Measurements from ENCODE around the gene MCAT.
A peak's percentile ranks its signal among the peaks of the same experiment; 100 is the strongest.

MCAT gene, protein sequence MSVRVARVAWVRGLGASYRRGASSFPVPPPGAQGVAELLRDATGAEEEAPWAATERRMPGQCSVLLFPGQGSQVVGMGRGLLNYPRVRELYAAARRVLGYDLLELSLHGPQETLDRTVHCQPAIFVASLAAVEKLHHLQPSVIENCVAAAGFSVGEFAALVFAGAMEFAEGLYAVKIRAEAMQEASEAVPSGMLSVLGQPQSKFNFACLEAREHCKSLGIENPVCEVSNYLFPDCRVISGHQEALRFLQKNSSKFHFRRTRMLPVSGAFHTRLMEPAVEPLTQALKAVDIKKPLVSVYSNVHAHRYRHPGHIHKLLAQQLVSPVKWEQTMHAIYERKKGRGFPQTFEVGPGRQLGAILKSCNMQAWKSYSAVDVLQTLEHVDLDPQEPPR

DNA sequence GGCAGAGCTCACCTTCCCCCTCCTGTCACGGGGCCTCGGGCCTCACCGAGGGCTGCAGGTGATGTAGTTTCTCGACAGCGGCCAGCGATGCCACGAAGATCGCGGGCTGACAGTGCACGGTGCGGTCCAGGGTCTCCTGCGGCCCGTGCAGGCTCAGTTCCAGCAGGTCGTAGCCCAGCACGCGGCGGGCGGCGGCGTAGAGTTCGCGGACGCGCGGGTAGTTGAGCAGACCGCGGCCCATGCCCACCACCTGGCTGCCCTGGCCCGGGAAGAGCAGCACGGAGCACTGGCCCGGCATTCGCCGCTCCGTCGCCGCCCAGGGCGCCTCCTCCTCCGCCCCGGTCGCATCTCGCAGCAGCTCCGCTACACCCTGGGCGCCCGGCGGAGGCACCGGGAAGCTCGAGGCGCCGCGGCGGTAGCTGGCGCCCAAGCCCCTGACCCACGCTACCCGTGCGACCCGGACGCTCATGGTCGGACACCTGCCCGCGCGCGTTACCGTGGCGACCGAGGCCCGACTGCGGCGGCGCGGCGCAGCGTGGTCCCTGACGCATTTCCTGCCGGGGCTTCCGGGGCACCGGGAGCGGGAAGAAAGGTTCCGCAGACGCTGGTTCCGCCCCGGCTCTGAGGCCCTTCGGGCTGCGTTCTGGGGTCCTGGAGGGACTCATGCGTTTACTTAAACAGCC lies at the start of gene MCAT:
TSS of gene MCAT (minus strand) at position 519 of the 683 bp plus-strand sequence. CDS start at position 469, 50 bp downstream.
- ATAC-seq (ENCODE audit: low read depth) = peak; percentile 89
- DNase-seq (ENCODE audit: low spot score) = no peak

DNA sequence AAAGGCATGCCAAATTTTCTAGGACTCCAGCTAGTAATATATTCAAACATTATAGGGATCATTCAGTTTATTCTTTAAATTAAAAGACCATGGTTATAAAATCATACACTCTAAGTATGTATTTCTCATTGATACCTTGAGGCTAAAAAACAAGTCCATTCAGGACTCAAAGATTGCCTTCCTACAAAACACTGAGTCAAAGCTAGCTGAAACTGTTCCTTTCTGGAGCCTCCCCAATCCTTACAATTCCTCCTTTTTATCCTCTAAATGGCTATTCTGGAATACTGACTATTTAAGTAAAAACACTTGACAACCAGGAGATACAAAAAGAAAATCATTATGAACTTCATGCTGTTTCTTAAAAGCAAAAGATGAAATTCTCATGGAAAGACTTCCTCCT lies 48.6 kb upstream of the MCAT start:
- peaks cover 5% of the 10 kb centered on the region for H3K4me1 ChIP-seq (ENCODE audit: insufficient read depth, poor library complexity, severe bottlenecking)
- H3K27me3 ChIP-seq (ENCODE audit: insufficient read depth, poor library complexity, severe bottlenecking) = no peaks in the 10 kb centered on the region
- H3K27ac ChIP-seq (ENCODE audit: poor library complexity, severe bottlenecking) = no peak overlapping the region
- H3K4me3 ChIP-seq (ENCODE audit: severe bottlenecking) = no peak overlapping the region
- TF ChIP-seq, protein P1, sequence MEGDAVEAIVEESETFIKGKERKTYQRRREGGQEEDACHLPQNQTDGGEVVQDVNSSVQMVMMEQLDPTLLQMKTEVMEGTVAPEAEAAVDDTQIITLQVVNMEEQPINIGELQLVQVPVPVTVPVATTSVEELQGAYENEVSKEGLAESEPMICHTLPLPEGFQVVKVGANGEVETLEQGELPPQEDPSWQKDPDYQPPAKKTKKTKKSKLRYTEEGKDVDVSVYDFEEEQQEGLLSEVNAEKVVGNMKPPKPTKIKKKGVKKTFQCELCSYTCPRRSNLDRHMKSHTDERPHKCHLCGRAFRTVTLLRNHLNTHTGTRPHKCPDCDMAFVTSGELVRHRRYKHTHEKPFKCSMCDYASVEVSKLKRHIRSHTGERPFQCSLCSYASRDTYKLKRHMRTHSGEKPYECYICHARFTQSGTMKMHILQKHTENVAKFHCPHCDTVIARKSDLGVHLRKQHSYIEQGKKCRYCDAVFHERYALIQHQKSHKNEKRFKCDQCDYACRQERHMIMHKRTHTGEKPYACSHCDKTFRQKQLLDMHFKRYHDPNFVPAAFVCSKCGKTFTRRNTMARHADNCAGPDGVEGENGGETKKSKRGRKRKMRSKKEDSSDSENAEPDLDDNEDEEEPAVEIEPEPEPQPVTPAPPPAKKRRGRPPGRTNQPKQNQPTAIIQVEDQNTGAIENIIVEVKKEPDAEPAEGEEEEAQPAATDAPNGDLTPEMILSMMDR (IDR thresholded peaks at IDR 0.05; ENCODE audit: poor library complexity, severe bottlenecking) = no peak
- ATAC-seq (ENCODE audit: low read depth) = no peak
- DNase-seq (ENCODE audit: low spot score) = no peak
- no peaks in the 10 kb centered on the region for H3K36me3 ChIP-seq (ENCODE audit: low read depth)
- no peaks in the 10 kb centered on the region for H3K9me3 ChIP-seq (ENCODE audit: severe bottlenecking)

More for the DNA sequence above, at the start of gene MCAT:
- peaks cover 7% of the 10 kb centered on the region for H3K4me1 ChIP-seq (ENCODE audit: insufficient read depth, poor library complexity, severe bottlenecking)
- H3K4me3 ChIP-seq (ENCODE audit: severe bottlenecking) = peak within 1 kb of the TSS; percentile 69
- peak within 1 kb of the TSS; percentile 40 for H3K27ac ChIP-seq (ENCODE audit: poor library complexity, severe bottlenecking)
- TF ChIP-seq, protein P1 (IDR thresholded peaks at IDR 0.05; ENCODE audit: poor library complexity, severe bottlenecking) = no peak
- no peaks in the 10 kb centered on the region for H3K27me3 ChIP-seq (ENCODE audit: insufficient read depth, poor library complexity, severe bottlenecking)
- peaks cover 40% of the 10 kb centered on the region for H3K36me3 ChIP-seq (ENCODE audit: low read depth)
- H3K9me3 ChIP-seq (ENCODE audit: severe bottlenecking) = no peaks in the 10 kb centered on the region

DNA sequence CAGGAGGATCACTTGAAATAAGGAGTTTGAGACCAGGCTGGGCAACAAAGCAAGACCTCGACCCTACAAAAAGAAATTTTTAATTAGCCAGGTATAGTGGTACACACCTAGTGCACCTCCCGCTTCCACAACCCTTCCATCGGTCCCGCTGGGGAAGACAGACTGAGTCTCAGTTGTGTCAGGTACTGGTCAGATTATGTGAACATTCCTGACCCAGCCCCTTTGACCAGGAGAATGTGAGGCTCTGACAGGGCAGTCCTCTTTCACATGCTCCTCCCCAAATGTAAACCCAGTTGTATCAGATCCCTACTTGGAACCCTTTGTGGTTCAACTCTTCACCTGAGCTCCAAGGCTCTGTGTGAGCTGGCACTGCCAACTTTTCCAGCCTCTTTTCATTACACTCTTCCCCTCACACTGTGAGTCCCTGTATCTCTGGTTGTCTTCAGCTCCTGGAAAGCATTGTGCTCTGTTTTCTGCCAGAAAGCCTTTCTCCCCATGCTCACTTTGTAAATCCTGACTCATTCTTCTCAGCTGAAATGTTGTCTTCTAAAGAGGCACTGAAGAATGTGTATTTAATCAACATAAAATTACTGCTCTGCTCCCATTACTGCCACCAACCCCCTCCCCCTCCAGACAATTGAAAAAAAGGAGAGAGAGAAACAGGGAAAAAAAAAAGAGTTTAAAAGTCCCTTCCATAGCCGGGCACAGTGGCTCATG lies 45.8 kb upstream of the MCAT start:
- no peak for ATAC-seq (ENCODE audit: low read depth)
- peaks cover 15% of the 10 kb centered on the region for H3K4me1 ChIP-seq (ENCODE audit: insufficient read depth, poor library complexity, severe bottlenecking)
- peaks cover 8% of the 10 kb centered on the region for H3K36me3 ChIP-seq (ENCODE audit: low read depth)
- H3K27me3 ChIP-seq (ENCODE audit: insufficient read depth, poor library complexity, severe bottlenecking) = no peaks in the 10 kb centered on the region
- no peaks in the 10 kb centered on the region for H3K9me3 ChIP-seq (ENCODE audit: severe bottlenecking)
- H3K27ac ChIP-seq (ENCODE audit: poor library complexity, severe bottlenecking) = no peak overlapping the region
- TF ChIP-seq, protein P1 (IDR thresholded peaks at IDR 0.05; ENCODE audit: poor library complexity, severe bottlenecking) = no peak
- DNase-seq (ENCODE audit: low spot score) = no peak
- no peak overlapping the region for H3K4me3 ChIP-seq (ENCODE audit: severe bottlenecking)

DNA sequence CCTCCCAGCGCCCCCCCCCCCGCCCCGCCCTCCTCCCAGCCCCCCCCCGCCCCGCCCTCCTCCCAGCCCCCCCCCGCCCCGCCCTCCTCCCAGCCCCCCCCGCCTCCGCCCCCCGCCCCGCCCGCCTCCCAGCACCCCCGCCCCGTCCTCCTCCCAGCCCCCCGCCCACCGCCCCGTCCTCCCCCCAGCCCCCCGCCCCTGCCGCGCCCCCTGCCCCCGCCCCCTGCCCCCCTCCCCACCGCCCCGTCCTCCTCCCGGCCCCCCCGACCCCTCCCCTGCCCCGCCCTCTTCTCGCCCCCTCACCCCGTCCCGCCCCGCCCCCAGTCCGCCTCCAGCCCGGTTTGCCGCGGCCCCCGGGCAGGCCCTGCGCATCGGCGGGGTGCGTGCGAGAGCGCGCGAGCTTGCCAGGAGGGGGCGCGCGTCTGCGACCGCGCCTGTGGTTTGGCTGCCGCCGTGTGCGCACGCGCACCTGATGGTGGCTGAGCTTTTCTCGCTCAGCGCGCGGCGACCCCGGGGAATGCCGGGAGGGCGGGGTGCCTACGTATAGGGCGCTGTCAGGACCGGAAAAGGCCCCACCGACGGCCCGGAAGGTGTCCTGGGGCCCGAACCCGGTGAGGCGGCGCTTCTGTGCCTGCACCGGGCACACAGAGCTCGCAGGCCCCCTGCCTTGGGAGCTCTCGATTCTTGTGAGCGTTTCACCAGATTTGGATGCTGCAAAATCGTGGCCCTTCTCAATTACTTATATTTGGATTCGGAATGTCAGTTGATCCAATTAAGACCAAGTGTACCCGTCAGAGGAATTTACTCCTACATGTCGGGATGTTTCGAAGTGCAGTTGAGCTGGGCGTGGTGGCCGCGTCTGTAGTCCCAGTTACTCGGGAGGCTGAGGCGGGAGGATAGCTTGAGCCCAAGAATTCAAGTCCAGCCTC lies 44.2 kb upstream of the MCAT start:
- H3K9me3 ChIP-seq (ENCODE audit: severe bottlenecking) = no peaks in the 10 kb centered on the region
- ATAC-seq (ENCODE audit: low read depth) (peak; percentile 80), DNase-seq (ENCODE audit: low spot score) (peak; percentile 94)
- peak overlapping the region; percentile 89 for H3K4me3 ChIP-seq (ENCODE audit: severe bottlenecking)
- H3K36me3 ChIP-seq (ENCODE audit: low read depth) = peaks cover 18% of the 10 kb centered on the region
- no peaks in the 10 kb centered on the region for H3K27me3 ChIP-seq (ENCODE audit: insufficient read depth, poor library complexity, severe bottlenecking)
- TF ChIP-seq, protein P1 (IDR thresholded peaks at IDR 0.05; ENCODE audit: poor library complexity, severe bottlenecking) = peak; percentile 79
- peaks cover 16% of the 10 kb centered on the region for H3K4me1 ChIP-seq (ENCODE audit: insufficient read depth, poor library complexity, severe bottlenecking)
- peak overlapping the region; percentile 71 for H3K27ac ChIP-seq (ENCODE audit: poor library complexity, severe bottlenecking)

Measured in RWPE2 (cell line).